GM10248 (cell line): ENCODE results near the gene GCC2.

Source experiments
- CTCF ChIA-PET: fragments of 300-600 bp; sonication (Branson Sonifier 250); formaldehyde crosslinking; extraction: SDS; loops from one replicate; lab custom pipeline; 2021; ENCODE audit warnings: antibody characterized with exemption; lab: Yijun Ruan, JAX
- POLR2A ChIA-PET: fragments of 350-650 bp; sonication (Branson Sonifier 250); formaldehyde crosslinking; extraction: SDS; loops from one replicate; lab custom pipeline; 2020; ENCODE audit warnings: antibody characterized with exemption; lab: Yijun Ruan, JAX
- DNase-seq: peaks from one replicate; pipeline ENCODE4 v3.0.0; 2012; ENCODE audit errors: extremely low spot score
- TF ChIP-seq, protein P1 (sequence below): IDR thresholded peaks from 2 replicates; pipeline ENCODE4 v1.5.1; 2012; ENCODE audit warnings: mild to moderate bottlenecking, low read depth; ENCODE audit errors: extremely low read depth, missing control alignments, control extremely low read depth

The GCC2 gene

DNA sequence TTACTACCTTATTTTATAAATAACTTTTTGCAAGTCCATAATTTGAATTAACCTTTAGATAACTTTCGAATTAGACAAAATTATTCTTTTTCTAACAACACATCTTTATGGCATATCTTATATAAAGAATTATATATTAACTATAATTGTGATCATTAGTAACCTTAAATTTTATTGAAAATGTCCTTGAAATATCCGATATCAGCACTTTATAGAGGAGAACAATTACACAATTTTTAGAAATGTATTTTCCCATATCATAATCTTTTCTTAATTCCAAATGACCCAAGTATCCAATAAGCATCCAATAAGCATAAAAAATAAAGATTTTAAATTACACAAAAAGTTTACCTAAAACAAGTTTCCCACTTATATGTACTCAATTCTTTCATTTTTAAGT, 7.3 kb upstream of the GCC2 start:
- TF ChIP-seq, protein P1, sequence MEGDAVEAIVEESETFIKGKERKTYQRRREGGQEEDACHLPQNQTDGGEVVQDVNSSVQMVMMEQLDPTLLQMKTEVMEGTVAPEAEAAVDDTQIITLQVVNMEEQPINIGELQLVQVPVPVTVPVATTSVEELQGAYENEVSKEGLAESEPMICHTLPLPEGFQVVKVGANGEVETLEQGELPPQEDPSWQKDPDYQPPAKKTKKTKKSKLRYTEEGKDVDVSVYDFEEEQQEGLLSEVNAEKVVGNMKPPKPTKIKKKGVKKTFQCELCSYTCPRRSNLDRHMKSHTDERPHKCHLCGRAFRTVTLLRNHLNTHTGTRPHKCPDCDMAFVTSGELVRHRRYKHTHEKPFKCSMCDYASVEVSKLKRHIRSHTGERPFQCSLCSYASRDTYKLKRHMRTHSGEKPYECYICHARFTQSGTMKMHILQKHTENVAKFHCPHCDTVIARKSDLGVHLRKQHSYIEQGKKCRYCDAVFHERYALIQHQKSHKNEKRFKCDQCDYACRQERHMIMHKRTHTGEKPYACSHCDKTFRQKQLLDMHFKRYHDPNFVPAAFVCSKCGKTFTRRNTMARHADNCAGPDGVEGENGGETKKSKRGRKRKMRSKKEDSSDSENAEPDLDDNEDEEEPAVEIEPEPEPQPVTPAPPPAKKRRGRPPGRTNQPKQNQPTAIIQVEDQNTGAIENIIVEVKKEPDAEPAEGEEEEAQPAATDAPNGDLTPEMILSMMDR, result no peak
- DNase-seq, result no peak
- ChIA-PET POLR2A (no interaction called here), CTCF (no interaction called here)

GRCh38 chr2:108444941-108445840, 3.8 kb upstream of the GCC2 start:
- TF ChIP-seq, protein P1, result no peak
- ChIA-PET POLR2A (interaction anchor here (0.5 kb wide), 1 partner anchor 16 kb away, joined by 5 read pairs; no protein-coding TSS in a partner anchor), CTCF (no interaction called here)
- no peak for DNase-seq

GRCh38 chr2:108446703-108447102, 2.3 kb upstream of the GCC2 start:
- TF ChIP-seq, protein P1, result no peak
- CTCF ChIA-PET, result interaction anchor here (1.7 to 2.8 kb wide), 2 partner anchors 137 to 189 kb away, joined by 5 to 9 read pairs; no protein-coding TSS in a partner anchor
- POLR2A ChIA-PET, result no interaction called here

DNA sequence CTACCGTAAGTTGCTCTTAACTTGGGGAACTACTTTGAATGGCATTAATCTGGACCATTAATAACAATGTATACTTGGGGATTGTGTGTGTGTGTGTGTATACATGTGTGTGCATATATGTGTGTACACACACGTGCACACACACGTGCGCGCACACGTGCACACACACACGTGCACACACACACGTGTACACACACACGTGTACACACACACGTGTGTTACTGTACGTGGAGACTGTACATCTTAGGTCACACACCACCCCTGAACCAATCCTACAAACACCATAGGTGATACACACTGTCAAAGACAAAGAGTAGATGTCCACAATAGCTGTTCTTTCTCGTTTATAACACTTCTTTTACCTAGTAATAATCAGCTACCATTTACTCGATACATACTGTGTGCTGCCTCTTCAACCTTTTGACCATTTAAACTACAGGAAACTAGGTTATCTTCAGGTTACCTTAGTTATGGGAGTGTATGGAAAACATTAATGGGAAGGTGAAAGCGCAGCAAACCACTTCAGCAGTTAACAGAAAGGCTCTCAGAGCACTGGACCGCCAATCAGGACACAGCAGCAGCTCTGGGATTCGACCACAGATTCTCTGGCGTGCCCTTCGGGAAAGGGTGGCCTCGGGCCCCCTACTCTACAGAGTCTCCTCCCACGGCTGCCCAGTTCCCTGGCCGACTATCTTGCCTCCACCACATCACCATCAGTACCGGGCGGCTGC, 894 bp upstream of the GCC2 start:
- POLR2A ChIA-PET, result no interaction called here
- CTCF ChIA-PET, result interaction anchor here (0.9 to 2.8 kb wide), 5 partner anchors 11 to 188 kb away, joined by 3 to 9 read pairs (median 4); no protein-coding TSS in a partner anchor
- no peak for DNase-seq
- TF ChIP-seq, protein P1, result no peak

More at GRCh38 chr2:108446703-108447102, 2.3 kb upstream of the GCC2 start:
- DNase-seq, result no peak

- DNase-seq, result peak; percentile 26
- TF ChIP-seq, protein P1, result no peak
- CTCF ChIA-PET, result interaction anchor here (1.1 to 1.7 kb wide), 4 partner anchors 9 to 134 kb away, joined by 3 to 7 read pairs (median 4); no protein-coding TSS in a partner anchor
- POLR2A ChIA-PET, result interaction anchor here (0.6 kb wide), 1 partner anchor 60 kb away, joined by 5 read pairs; no protein-coding TSS in a partner anchor
These were observed 564 bp downstream of the GCC2 start for GRCh38 chr2:108449410-108450130.

DNA sequence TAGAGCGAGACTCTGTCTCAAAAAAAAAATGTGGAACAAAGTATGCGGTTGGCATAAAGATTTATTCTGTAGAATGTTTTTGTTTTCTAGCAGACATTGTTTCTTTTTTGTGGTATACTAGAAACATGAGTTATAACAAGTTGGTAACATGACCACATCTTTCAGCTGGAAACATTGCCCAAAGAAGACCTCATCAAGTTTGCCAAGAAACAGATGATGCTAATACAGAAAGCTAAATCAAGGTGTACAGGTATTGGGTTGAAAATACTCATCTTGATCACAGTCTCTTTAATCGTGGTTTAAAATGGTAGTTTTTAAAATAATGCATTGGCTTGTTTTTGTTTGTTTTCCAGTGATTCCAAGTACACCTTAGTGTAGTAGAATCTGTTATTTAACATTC, 1.9 kb downstream of the GCC2 start:
- POLR2A ChIA-PET, result no interaction called here
- DNase-seq, result no peak
- TF ChIP-seq, protein P1, result no peak
- CTCF ChIA-PET, result interaction anchor here (1.1 to 1.7 kb wide), 3 partner anchors 11 to 133 kb away, joined by 3 to 7 read pairs (median 3); no protein-coding TSS in a partner anchor
